Trophoblast cell (in vitro differentiated cells and primary cell): ENCODE results near the gene TRABD2B.

Experiments
- DNase-seq, 2 donors: peaks; one replicate each; pipeline ENCODE4 v3.0.0-alpha.2; 2016
- H2AFZ ChIP-seq: 2 replicates; pipeline ENCODE4 v1.6.1; 2013; ENCODE audit warnings: low read length, moderate library complexity, mild to moderate bottlenecking; ENCODE audit not compliant: insufficient read depth, poor library complexity
- H2AK5ac ChIP-seq: 2 replicates; pipeline ENCODE4 v1.6.1; 2013; ENCODE audit warnings: mild to moderate bottlenecking, low read length
- H2BK120ac ChIP-seq: 2 replicates; pipeline ENCODE4 v1.6.1; 2013; ENCODE audit warnings: low read length, mild to moderate bottlenecking, moderate library complexity; ENCODE audit not compliant: insufficient read depth, poor library complexity
- H2BK12ac ChIP-seq: 2 replicates; pipeline ENCODE4 v1.6.1; 2013; ENCODE audit warnings: mild to moderate bottlenecking, low read length, moderate library complexity
- H2BK5ac ChIP-seq: 2 replicates; pipeline ENCODE4 v1.6.1; 2013; ENCODE audit warnings: low read length, low read depth, moderate library complexity, mild to moderate bottlenecking; ENCODE audit not compliant: poor library complexity
- H3K14ac ChIP-seq: 2 replicates; pipeline ENCODE4 v1.6.1; 2013; ENCODE audit warnings: mild to moderate bottlenecking, low read length
- H3K18ac ChIP-seq: 2 replicates; pipeline ENCODE4 v1.6.1; 2013; ENCODE audit warnings: mild to moderate bottlenecking, low read length
- H3K23ac ChIP-seq: 2 replicates; pipeline ENCODE4 v1.6.1; 2013; ENCODE audit warnings: low read length
- H3K27ac ChIP-seq: 2 replicates; pipeline ENCODE4 v1.5.1; 2013; ENCODE audit warnings: low read depth, mild to moderate bottlenecking, inconsistent platforms, low read length, moderate library complexity
- H3K27me3 ChIP-seq: 2 replicates; pipeline ENCODE4 v1.6.1; 2013; ENCODE audit warnings: inconsistent platforms, mild to moderate bottlenecking, low read length, moderate library complexity; ENCODE audit not compliant: insufficient read depth
- H3K36me3 ChIP-seq, 2 experiments: 1 replicate in 1 of 2; 2 replicates in 1 of 2; pipeline ENCODE4 v1.6.1; 2013; ENCODE audit warnings: low read length in 2 of 2, mild to moderate bottlenecking in 2 of 2, moderate library complexity in 1 of 2; ENCODE audit not compliant: insufficient read depth in 2 of 2, control insufficient read depth in 1 of 2
- H3K4ac ChIP-seq: 2 replicates; pipeline ENCODE4 v1.6.1; 2013; ENCODE audit warnings: low read depth, mild to moderate bottlenecking, low read length, moderate library complexity
- H3K4me1 ChIP-seq, 2 experiments: 1 replicate in 1 of 2; 2 replicates in 1 of 2; pipeline ENCODE4 v1.6.1; 2013; ENCODE audit warnings: low read length in 2 of 2, mild to moderate bottlenecking in 2 of 2, moderate library complexity in 1 of 2; ENCODE audit not compliant: insufficient read depth in 2 of 2, control insufficient read depth in 1 of 2
- H3K4me2 ChIP-seq: 2 replicates; pipeline ENCODE4 v1.6.1; 2013; ENCODE audit warnings: inconsistent platforms, mild to moderate bottlenecking, low read length, moderate library complexity
- H3K4me3 ChIP-seq: 2 replicates; pipeline ENCODE4 v1.5.1; 2013; ENCODE audit warnings: mild to moderate bottlenecking, low read depth, low read length, inconsistent platforms
- H3K79me1 ChIP-seq: one replicate; pipeline ENCODE4 v1.6.1; 2013; ENCODE audit warnings: low read length
- H3K79me2 ChIP-seq: 2 replicates; pipeline ENCODE4 v1.6.1; 2013; ENCODE audit warnings: low read length, mild to moderate bottlenecking; ENCODE audit not compliant: control insufficient read depth, insufficient read depth, poor library complexity
- H3K9ac ChIP-seq: 2 replicates; pipeline ENCODE4 v1.6.1; 2013; ENCODE audit warnings: mild to moderate bottlenecking, low read length
- H3K9me3 ChIP-seq: 2 replicates; pipeline ENCODE4 v1.6.1; 2013; ENCODE audit warnings: low read depth, mild to moderate bottlenecking, control low read depth, inconsistent platforms, low read length; ENCODE audit not compliant: insufficient read depth
- H4K12ac ChIP-seq: 2 replicates; pipeline ENCODE4 v1.6.1; 2013; ENCODE audit warnings: low read depth, mild to moderate bottlenecking, low read length, moderate library complexity
- H4K8ac ChIP-seq: 2 replicates; pipeline ENCODE4 v1.6.1; 2013; ENCODE audit warnings: low read depth, mild to moderate bottlenecking, low read length, moderate library complexity
- H4K91ac ChIP-seq: one replicate; pipeline ENCODE4 v1.6.1; 2013; ENCODE audit warnings: low read depth, mild to moderate bottlenecking, low read length, moderate library complexity
- WGBS: extraction: QIAGEN DNeasy Blood & Tissue Kit; methylation state at CpG from one replicate; pipeline ENCODE4 v1.1.7; 2013; ENCODE audit warnings: missing lambda C conversion rate; ENCODE audit not compliant: insufficient read length, insufficient coverage; ENCODE audit errors: extremely low coverage; 5-methylcytosine and 5-hydroxymethylcytosine counted together

The TRABD2B gene

DNA sequence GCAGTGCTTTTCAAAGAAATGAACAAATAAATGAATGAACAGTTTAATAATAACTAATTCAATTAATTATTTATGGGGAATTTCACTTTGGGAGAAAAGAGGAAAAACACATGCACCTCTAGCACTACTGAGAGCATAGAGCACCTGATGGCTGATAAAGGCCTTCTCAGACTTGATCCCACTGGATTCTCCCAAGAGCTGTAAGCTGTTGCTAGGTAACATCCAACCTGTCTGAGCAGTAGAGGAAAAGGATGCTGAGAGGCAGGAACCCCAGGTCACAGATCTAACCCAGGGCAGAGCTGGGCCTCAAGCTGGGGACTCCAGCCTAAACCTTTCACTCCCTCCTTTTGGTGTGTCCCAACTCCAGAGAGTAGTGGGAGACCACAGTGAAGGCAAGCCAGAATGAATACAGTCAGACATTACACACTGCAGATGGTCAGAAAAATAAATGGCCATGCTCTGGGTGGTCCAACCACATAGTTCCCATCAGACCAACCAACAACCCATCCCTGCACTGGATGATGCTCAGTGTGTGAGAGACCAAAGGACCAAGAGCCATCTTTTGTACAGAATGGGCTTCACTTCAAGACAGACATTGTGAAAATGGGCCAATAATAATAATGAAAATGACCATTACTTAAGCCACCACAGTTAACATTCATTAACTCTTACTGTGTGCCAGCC, 15.4 kb downstream of the TRABD2B start:
- Histone ChIP-seq H2BK12ac (no peak overlapping the region), H3K79me1 (no peaks in the 10 kb centered on the region), H3K4me2 (no peak overlapping the region), H4K12ac (no peak overlapping the region), H4K91ac (no peak overlapping the region), H3K79me2 (no peaks in the 10 kb centered on the region), H3K27ac (no peak overlapping the region), H2BK120ac (no peak overlapping the region), H3K4ac (no peak overlapping the region), H3K27me3 (peaks cover 20% of the 10 kb centered on the region), H3K4me1 (peaks cover 3 to 5% of the 10 kb centered on the region in 2 experiments), H3K9ac (no peak overlapping the region), H3K9me3 (peaks cover 3% of the 10 kb centered on the region), H2BK5ac (no peak overlapping the region), H3K14ac (no peak overlapping the region), H2AFZ (no peak overlapping the region), H4K8ac (no peak overlapping the region), H3K23ac (no peak overlapping the region), H2AK5ac (no peak overlapping the region), H3K18ac (no peak overlapping the region), H3K36me3 (no peaks in the 10 kb centered on the region), H3K4me3 (no peak overlapping the region)
- no peak for DNase-seq

DNA sequence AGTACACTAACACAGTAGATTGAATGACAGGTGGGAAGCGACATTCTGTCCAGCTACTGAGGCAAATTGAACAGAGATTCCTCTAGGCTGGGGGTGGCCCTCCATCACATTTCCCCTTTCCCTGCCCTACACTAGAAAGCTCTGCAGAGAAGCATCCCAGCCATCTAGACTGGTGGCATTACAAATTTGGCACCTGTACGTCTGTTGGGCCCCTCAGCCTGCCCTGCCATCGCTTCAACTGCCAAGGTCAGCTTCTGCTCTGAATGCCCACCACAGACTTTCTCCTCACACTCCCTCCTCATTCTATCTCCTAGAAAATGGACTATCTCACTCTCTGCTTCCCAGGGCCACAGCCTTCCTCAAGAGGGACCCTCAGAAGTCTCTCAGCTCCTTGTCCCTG, 16.7 kb downstream of the TRABD2B start:
- H2BK5ac ChIP-seq: no peak overlapping the region
- no peaks in the 10 kb centered on the region for H3K79me2 ChIP-seq
- no CpG with 5 or more reads among the region's 3 CpGs for WGBS
- H3K4ac ChIP-seq: no peak overlapping the region
- no peak overlapping the region for H3K27ac ChIP-seq
- H4K8ac ChIP-seq: no peak overlapping the region
- H3K14ac ChIP-seq: no peak overlapping the region
- no peak overlapping the region for H3K23ac ChIP-seq
- H3K4me3 ChIP-seq: no peak overlapping the region
- H2BK120ac ChIP-seq: no peak overlapping the region
- H4K91ac ChIP-seq: no peak overlapping the region
- no peak overlapping the region for H2AK5ac ChIP-seq
- H4K12ac ChIP-seq: no peak overlapping the region
- H3K79me1 ChIP-seq: no peaks in the 10 kb centered on the region
- H3K4me1 ChIP-seq: peaks cover 3 to 5% of the 10 kb centered on the region in 2 experiments
- H2AFZ ChIP-seq: no peak overlapping the region
- H3K9me3 ChIP-seq: peaks cover 3% of the 10 kb centered on the region
- no peak for DNase-seq
- H3K9ac ChIP-seq: peak overlapping the region; percentile 15
- H3K36me3 ChIP-seq: no peaks in the 10 kb centered on the region
- H3K27me3 ChIP-seq: peaks cover 20% of the 10 kb centered on the region
- H3K4me2 ChIP-seq: no peak overlapping the region
- H3K18ac ChIP-seq: no peak overlapping the region
- no peak overlapping the region for H2BK12ac ChIP-seq

DNA sequence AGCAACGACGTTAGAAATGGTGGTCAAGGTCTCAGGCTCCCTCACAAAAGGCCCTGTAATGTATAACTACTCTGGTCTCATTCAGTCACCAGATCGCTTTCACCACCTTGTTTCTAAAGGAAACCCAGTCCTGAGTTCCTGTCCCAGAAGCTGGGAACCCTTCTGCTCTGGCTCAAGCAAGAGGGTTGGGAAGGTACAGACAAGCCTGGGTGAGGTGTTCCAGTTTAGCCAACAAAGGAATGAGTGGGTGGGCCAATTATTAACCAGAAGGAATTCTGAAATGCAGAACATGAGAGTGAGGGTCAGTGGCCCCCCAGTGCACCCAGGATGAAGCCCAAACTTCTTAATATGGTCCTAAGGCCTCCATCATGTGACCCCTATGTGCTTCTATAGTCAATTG, 17.5 kb downstream of the TRABD2B start:
- Histone ChIP-seq H3K4me2 (no peak overlapping the region), H3K27ac (no peak overlapping the region), H3K4me3 (no peak overlapping the region), H3K14ac (no peak overlapping the region), H3K79me1 (no peaks in the 10 kb centered on the region), H3K18ac (no peak overlapping the region), H3K9ac (no peak overlapping the region), H2BK5ac (no peak overlapping the region), H4K12ac (no peak overlapping the region), H2AFZ (no peak overlapping the region), H2AK5ac (no peak overlapping the region), H3K79me2 (no peaks in the 10 kb centered on the region), H3K4me1 (peaks cover 3 to 5% of the 10 kb centered on the region in 2 experiments), H3K4ac (no peak overlapping the region), H3K9me3 (peaks cover 3% of the 10 kb centered on the region), H3K23ac (no peak overlapping the region), H3K27me3 (peaks cover 14% of the 10 kb centered on the region), H2BK120ac (no peak overlapping the region), H4K91ac (no peak overlapping the region), H4K8ac (no peak overlapping the region), H3K36me3 (no peaks in the 10 kb centered on the region), H2BK12ac (no peak overlapping the region)
- no peak for DNase-seq
- no CpG with 5 or more reads among the region's 3 CpGs for WGBS

DNA sequence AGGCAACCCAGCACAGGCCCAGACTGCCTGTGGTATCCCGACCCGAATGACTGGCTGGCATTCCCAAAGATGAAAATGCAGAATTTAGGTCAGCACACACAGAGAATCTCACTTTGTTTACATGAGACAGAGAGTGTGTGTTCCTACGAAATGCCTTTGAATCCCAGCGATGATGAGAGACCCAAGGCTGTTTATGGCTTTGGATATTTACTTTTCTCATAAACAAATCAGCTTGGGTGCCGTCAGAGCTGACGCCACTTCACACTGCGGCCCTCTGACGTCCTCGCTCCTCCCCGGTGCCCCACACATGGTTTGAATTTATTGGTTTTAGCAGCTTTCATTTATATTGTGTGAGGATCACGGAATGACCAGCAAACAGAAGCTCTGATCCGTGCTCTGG, 18.7 kb downstream of the TRABD2B start:
- Histone ChIP-seq H4K8ac (no peak overlapping the region), H3K14ac (no peak overlapping the region), H3K79me2 (no peaks in the 10 kb centered on the region), H3K23ac (no peak overlapping the region), H2AK5ac (no peak overlapping the region), H3K18ac (no peak overlapping the region), H2AFZ (no peak overlapping the region), H3K27me3 (peaks cover 2% of the 10 kb centered on the region), H3K4me2 (no peak overlapping the region), H4K91ac (no peak overlapping the region), H2BK5ac (no peak overlapping the region), H3K4me1 (no peaks in the 10 kb centered on the region), H3K36me3 (no peaks in the 10 kb centered on the region), H3K9ac (no peak overlapping the region), H2BK12ac (no peak overlapping the region), H4K12ac (no peak overlapping the region), H3K4me3 (no peak overlapping the region), H3K79me1 (no peaks in the 10 kb centered on the region), H3K4ac (no peak overlapping the region), H3K27ac (no peak overlapping the region), H3K9me3 (peaks cover 2% of the 10 kb centered on the region), H2BK120ac (no peak overlapping the region)
- no CpG with 5 or more reads among the region's 12 CpGs for WGBS
- DNase-seq: no peak
